ENCODE data around the gene THRB.

The THRB gene

GRCh38 chr3:24133436-24133835, 361.2 kb downstream of the THRB start:
- no peaks in the 10 kb centered on the region for H3K9me3 ChIP-seq (ENCODE audit: low read length)
- no peaks in the 10 kb centered on the region for H3K27me3 ChIP-seq (ENCODE audit: insufficient read depth, low read length)
- no peaks in the 10 kb centered on the region for H4K20me1 ChIP-seq (ENCODE audit: insufficient read depth, low read length)
- no peaks in the 10 kb centered on the region for H3K9me2 ChIP-seq (ENCODE audit: low read depth, low read length)
- no peaks in the 10 kb centered on the region for H3F3A ChIP-seq (ENCODE audit: insufficient read depth, low read length)
- peaks cover 20% of the 10 kb centered on the region for H3K4me1 ChIP-seq (ENCODE audit: insufficient read depth, low read length, severe bottlenecking)
- H3K79me2 ChIP-seq (ENCODE audit: insufficient read depth, low read length), result no peaks in the 10 kb centered on the region
- TF ChIP-seq CTCF (IDR thresholded peaks at IDR 0.05; ENCODE audit: low read length), result no peak
- TF ChIP-seq EZH2 (IDR thresholded peaks at IDR 0.05; ENCODE audit: borderline replicate concordance, low read length), result no peak
- H2AFZ ChIP-seq (ENCODE audit: low read length), result no peak overlapping the region
- H3K27ac ChIP-seq (ENCODE audit: low read depth, low read length, poor library complexity, severe bottlenecking), result no peak overlapping the region
- H3K9ac ChIP-seq (ENCODE audit: low read length), result no peak overlapping the region
- no peaks in the 10 kb centered on the region for H3K36me3 ChIP-seq (ENCODE audit: insufficient read depth, low read length)
- no peak overlapping the region for H3K4me2 ChIP-seq (ENCODE audit: low read length)
- no peak overlapping the region for H3K4me3 ChIP-seq (ENCODE audit: low read depth, low read length, poor library complexity, severe bottlenecking)

- Histone ChIP-seq H3K4me1 (ENCODE audit: insufficient read depth, low read length, severe bottlenecking) (no peaks in the 10 kb centered on the region), H2AFZ (ENCODE audit: low read length) (no peak overlapping the region), H3K27ac (ENCODE audit: low read depth, low read length, poor library complexity, severe bottlenecking) (no peak overlapping the region), H3K4me3 (ENCODE audit: low read depth, low read length, poor library complexity, severe bottlenecking) (no peak overlapping the region), H3K36me3 (ENCODE audit: insufficient read depth, low read length) (no peaks in the 10 kb centered on the region), H3K4me2 (ENCODE audit: low read length) (no peak overlapping the region), H3K9ac (ENCODE audit: low read length) (no peak overlapping the region), H3K9me3 (ENCODE audit: low read length) (no peaks in the 10 kb centered on the region), H3K9me2 (ENCODE audit: low read depth, low read length) (no peaks in the 10 kb centered on the region), H3K27me3 (ENCODE audit: insufficient read depth, low read length) (no peaks in the 10 kb centered on the region), H4K20me1 (ENCODE audit: insufficient read depth, low read length) (no peaks in the 10 kb centered on the region), H3F3A (ENCODE audit: insufficient read depth, low read length) (no peaks in the 10 kb centered on the region), H3K79me2 (ENCODE audit: insufficient read depth, low read length) (no peaks in the 10 kb centered on the region)
- TF ChIP-seq CTCF (IDR thresholded peaks at IDR 0.05; ENCODE audit: low read length), result no peak
- no peak for TF ChIP-seq EZH2 (IDR thresholded peaks at IDR 0.05; ENCODE audit: borderline replicate concordance, low read length)
Measured at GRCh38 chr3:24129549-24129948, 365.1 kb downstream of the THRB start.

DNA sequence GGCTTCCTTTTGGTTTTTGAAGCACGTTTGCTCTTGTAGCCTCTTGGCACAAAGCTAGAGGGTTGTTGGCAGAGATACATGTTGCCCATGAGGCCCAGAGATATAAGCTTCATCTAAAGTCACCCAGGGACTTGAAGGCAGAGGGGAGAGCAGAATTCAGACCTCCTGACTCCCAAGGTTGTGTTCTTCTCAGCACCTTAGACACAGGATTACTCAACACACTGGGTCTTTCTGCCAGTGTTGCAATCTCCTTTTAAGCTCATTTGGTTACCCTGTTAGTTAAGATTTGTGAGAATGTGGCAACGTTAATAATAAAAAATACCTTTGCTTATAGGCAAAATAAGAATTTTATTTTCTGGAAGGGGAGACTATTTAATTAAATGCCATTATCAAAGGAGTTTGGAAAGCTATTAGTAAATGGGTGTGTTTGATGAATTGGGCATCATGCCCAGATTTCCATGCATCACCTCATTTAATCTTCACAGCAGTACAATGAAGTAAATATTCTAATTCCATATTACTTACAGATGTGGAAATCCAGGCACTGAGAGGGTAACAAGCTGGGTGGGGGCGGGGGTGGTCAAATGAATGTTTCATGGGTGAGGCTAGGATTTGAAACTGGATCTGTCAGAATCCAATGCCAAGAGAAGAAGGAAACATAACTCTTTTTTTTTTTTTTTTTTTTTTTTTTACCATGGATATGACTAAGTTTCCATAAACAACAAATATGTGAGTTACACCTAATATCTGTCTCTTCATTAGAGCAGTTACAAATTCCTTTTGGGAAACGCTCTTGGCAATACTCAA, 366.2 kb downstream of the THRB start:
- no peak for TF ChIP-seq EZH2 (IDR thresholded peaks at IDR 0.05; ENCODE audit: borderline replicate concordance, low read length)
- TF ChIP-seq CTCF (IDR thresholded peaks at IDR 0.05; ENCODE audit: low read length), result no peak

More for the DNA sequence above, 366.2 kb downstream of the THRB start:
- Histone ChIP-seq H3K9me3 (ENCODE audit: low read length) (no peaks in the 10 kb centered on the region), H3F3A (ENCODE audit: insufficient read depth, low read length) (no peaks in the 10 kb centered on the region), H3K4me3 (ENCODE audit: low read depth, low read length, poor library complexity, severe bottlenecking) (no peak overlapping the region), H3K27ac (ENCODE audit: low read depth, low read length, poor library complexity, severe bottlenecking) (no peak overlapping the region), H3K4me2 (ENCODE audit: low read length) (no peak overlapping the region), H3K4me1 (ENCODE audit: insufficient read depth, low read length, severe bottlenecking) (no peaks in the 10 kb centered on the region), H3K36me3 (ENCODE audit: insufficient read depth, low read length) (no peaks in the 10 kb centered on the region), H3K79me2 (ENCODE audit: insufficient read depth, low read length) (no peaks in the 10 kb centered on the region), H2AFZ (ENCODE audit: low read length) (no peak overlapping the region), H3K27me3 (ENCODE audit: insufficient read depth, low read length) (0 out of 2 replicates have a peak, but pooled peaks cover 4% of the 10 kb centered on the region), H3K9me2 (ENCODE audit: low read depth, low read length) (no peaks in the 10 kb centered on the region), H4K20me1 (ENCODE audit: insufficient read depth, low read length) (no peaks in the 10 kb centered on the region), H3K9ac (ENCODE audit: low read length) (no peak overlapping the region)
